HepG2 (cell line): ENCODE data around the gene HACD2. TPM values are rescaled to one million over a fixed set of nuclear protein-coding genes. Genes with fewer than 3 reads are reported as not detected.

Experiments used
- AKAP8 ChIP-seq: sonication (generic); formaldehyde crosslinking; IDR thresholded peaks from 2 replicates; pipeline ENCODE4 v1.5.1; 2020; ENCODE audit warnings: mild to moderate bottlenecking, missing genetic modification reagents
- GPBP1L1 ChIP-seq: sonication (generic); formaldehyde crosslinking; IDR thresholded peaks from 2 replicates; pipeline ENCODE4 v1.5.0; 2020; ENCODE audit warnings: mild to moderate bottlenecking, missing genetic modification reagents
- HNF1B ChIP-seq: sonication (generic); formaldehyde crosslinking; IDR thresholded peaks from 2 replicates; pipeline ENCODE4 v1.5.1; 2020; ENCODE audit warnings: mild to moderate bottlenecking, moderate library complexity, missing genetic modification reagents
- KLF13 ChIP-seq: sonication (generic); formaldehyde crosslinking; IDR thresholded peaks from 2 replicates; pipeline ENCODE4 v1.4.0; 2020; ENCODE audit warnings: mild to moderate bottlenecking, missing genetic modification reagents
- MED13 ChIP-seq: sonication (generic); formaldehyde crosslinking; IDR thresholded peaks from 2 replicates; pipeline ENCODE4 v1.5.0; 2020; ENCODE audit warnings: missing genetic modification reagents
- RBM39 ChIP-seq: fragments of 200-400 bp; formaldehyde crosslinking; IDR thresholded peaks from one replicate; pipeline ENCODE4 v1.6.1; 2018; ENCODE audit warnings: antibody characterized with exemption, mild to moderate bottlenecking, low read depth, low read length; ENCODE audit not compliant: poor library complexity, severe bottlenecking
- RXRA ChIP-seq: sonication (generic); formaldehyde crosslinking; IDR thresholded peaks from 2 replicates; pipeline ENCODE4 v1.5.1; 2020; ENCODE audit warnings: missing genetic modification reagents
- SRSF9 ChIP-seq: fragments of 200-400 bp; formaldehyde crosslinking; IDR thresholded peaks from 2 replicates; pipeline ENCODE4 v1.6.1; 2018; ENCODE audit warnings: borderline replicate concordance, mild to moderate bottlenecking, low read depth, low read length; ENCODE audit not compliant: insufficient read depth, poor library complexity, severe bottlenecking
- TEAD3 ChIP-seq: optimal IDR thresholded peaks from 2 replicates; pipeline ENCODE3; 2016; ENCODE audit warnings: borderline replicate concordance
- ZNF275 ChIP-seq: sonication (generic); formaldehyde crosslinking; IDR thresholded peaks from 2 replicates; pipeline ENCODE4 v1.8.0; 2022; ENCODE audit warnings: missing genetic modification reagents, mild to moderate bottlenecking, inconsistent platforms, borderline replicate concordance
- ZNF33B ChIP-seq: sonication (generic); formaldehyde crosslinking; IDR thresholded peaks from 2 replicates; pipeline ENCODE4 v1.5.1; 2020; ENCODE audit warnings: mild to moderate bottlenecking, missing genetic modification reagents
- ZNF670 ChIP-seq: sonication (generic); formaldehyde crosslinking; IDR thresholded peaks from 2 replicates; pipeline ENCODE4 v1.8.0; 2022; ENCODE audit warnings: mild to moderate bottlenecking, missing genetic modification reagents, borderline replicate concordance
- ZNF766 ChIP-seq: sonication (generic); formaldehyde crosslinking; IDR thresholded peaks from 2 replicates; pipeline ENCODE4 v1.5.0; 2020; ENCODE audit warnings: missing genetic modification reagents, borderline replicate concordance
- ZSCAN25 ChIP-seq: sonication (generic); formaldehyde crosslinking; IDR thresholded peaks from 2 replicates; pipeline ENCODE4 v1.8.0; 2022; ENCODE audit warnings: mild to moderate bottlenecking, missing genetic modification reagents
- polyA plus RNA-seq, 8 experiments: library from polyadenylated mRNA; depleted of rRNA in 3 of 8; stranded (reverse) in 7 of 8; unstranded in 1 of 8; fragments of >200 nt; fragmentation: Illumina TruSeq in 4 of 8; extraction: Trizol in 4 of 8; gene quantifications; 2 replicates each; pipeline versions ENCODE4 v1.2.1 to v1.2.3, GENCODE V29; 2011 to 2016; ENCODE audit warnings: low read depth in 4 of 8, missing spikeins in 1 of 8, mixed read lengths in 1 of 8; ENCODE audit not compliant: insufficient read depth in 1 of 8
- total RNA-seq, 5 experiments: library from RNA; depleted of rRNA; stranded (reverse); fragments of >200 nt; fragmentation: Illumina TruSeq; extraction: Trizol; gene quantifications; 2 replicates each; pipeline ENCODE4 v1.2.3, GENCODE V29; 2016; ENCODE audit warnings: low read depth in 1 of 5
- TF ChIP-seq, protein P1 (sequence below): sonication (generic); formaldehyde crosslinking; conservative IDR thresholded peaks from 2 replicates; pipeline ENCODE4 v1.8.0; 2022; ENCODE audit warnings: mild to moderate bottlenecking, moderate library complexity, missing genetic modification reagents
- TF ChIP-seq, protein P2 (sequence below): IDR thresholded peaks from 2 replicates; pipeline ENCODE4 v1.6.1; 2016; ENCODE audit warnings: mild to moderate bottlenecking, missing biosample characterization, missing genetic modification reagents

Gene HACD2
- total and polyA plus RNA-seq, 2 of the 13 experiments (the other 11 are each of a cell fraction or from before 2014, with no cell fraction given): 47.0 to 50.4 TPM

DNA sequence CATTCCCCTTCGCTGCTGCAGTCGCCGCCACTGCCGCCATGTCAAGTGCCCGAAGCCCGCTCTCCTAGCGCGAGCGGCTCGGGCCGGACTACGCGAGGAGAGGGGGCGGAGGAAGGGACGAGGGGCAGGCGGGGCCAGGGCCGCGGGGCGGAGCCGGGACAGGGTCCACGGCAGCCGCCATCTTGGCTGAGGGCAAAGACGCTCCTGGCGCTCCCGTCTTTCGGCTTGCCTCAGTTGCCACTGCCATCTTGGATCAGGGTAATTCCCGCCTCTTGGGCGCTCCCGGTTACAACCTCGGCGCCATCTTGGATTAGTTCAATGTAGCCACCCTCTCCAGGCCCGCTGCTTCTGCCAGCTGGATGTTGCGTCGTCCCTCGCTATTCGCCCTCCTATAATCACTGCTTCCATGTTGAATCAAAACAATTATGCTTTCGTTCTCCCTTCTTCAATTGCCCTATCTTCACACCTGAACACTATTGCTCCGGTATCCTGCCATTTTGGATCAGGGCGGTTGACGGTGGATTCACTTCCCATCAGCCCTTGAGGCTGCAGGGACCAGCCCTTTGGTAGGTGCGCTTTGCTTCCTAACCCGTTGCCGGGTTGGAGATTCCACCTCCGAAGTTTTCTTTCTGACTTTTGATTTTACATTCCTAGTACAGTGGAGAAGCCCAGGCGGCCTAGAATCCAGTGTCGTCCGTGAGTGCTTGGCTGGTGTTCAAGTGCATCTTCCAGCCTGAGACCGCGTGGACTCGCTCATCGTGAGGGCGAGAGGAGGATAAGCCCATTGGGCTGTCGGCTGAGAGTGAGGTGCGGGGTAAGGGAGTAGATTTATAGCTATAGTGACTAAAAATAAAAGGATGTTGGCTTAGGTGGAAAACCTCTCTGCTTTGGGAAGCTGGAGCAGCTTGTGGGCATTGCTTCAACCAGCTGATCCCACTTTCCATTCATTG lies at the start of gene HACD2 (continued):
- 0 out of 2 replicates have a peak, but pooled peaks have one; percentile 61 for TF ChIP-seq ZNF766 (CRISPR knock-in tag)
- no peak for TF ChIP-seq KLF13 (CRISPR knock-in tag)
- TF ChIP-seq ZSCAN25: peak; percentile 41; the same call in 1 of the 2 replicates
- TF ChIP-seq SRSF9: no peak
- 0 out of 2 replicates have a peak, but pooled peaks have one; percentile 60 for TF ChIP-seq ZNF670 (CRISPR knock-in tag)
- no peak for TF ChIP-seq GPBP1L1 (CRISPR knock-in tag)
- TF ChIP-seq ZNF275 (CRISPR knock-in tag): peak; percentile 53; the same call in 1 of the 2 replicates
- TF ChIP-seq HNF1B: peak; percentile 16; the same call in 1 of the 2 replicates
- no peak; the same call in 1 of the 2 replicates for TF ChIP-seq ZNF33B (CRISPR knock-in tag)
- TF ChIP-seq, protein P1, sequence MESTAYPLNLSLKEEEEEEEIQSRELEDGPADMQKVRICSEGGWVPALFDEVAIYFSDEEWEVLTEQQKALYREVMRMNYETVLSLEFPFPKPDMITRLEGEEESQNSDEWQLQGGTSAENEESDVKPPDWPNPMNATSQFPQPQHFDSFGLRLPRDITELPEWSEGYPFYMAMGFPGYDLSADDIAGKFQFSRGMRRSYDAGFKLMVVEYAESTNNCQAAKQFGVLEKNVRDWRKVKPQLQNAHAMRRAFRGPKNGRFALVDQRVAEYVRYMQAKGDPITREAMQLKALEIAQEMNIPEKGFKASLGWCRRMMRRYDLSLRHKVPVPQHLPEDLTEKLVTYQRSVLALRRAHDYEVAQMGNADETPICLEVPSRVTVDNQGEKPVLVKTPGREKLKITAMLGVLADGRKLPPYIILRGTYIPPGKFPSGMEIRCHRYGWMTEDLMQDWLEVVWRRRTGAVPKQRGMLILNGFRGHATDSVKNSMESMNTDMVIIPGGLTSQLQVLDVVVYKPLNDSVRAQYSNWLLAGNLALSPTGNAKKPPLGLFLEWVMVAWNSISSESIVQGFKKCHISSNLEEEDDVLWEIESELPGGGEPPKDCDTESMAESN (CRISPR knock-in tag): peak; percentile 80
- no peak for TF ChIP-seq TEAD3 (CRISPR knock-in tag)
- peak; percentile 49; the same call in 1 of the 2 replicates for TF ChIP-seq AKAP8 (CRISPR knock-in tag)
- TF ChIP-seq, protein P2, sequence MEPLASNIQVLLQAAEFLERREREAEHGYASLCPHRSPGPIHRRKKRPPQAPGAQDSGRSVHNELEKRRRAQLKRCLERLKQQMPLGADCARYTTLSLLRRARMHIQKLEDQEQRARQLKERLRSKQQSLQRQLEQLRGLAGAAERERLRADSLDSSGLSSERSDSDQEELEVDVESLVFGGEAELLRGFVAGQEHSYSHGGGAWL (CRISPR knock-in tag): 0 out of 2 replicates have a peak, but pooled peaks have one; percentile 17
- TF ChIP-seq RXRA (CRISPR knock-in tag): peak; percentile 77; the same call in 1 of the 2 replicates
- peak; percentile 66 for TF ChIP-seq RBM39
- 0 out of 2 replicates have a peak, but pooled peaks have one; percentile 45 for TF ChIP-seq MED13 (CRISPR knock-in tag)
